Endothelial cell of umbilical vein (primary cell): ENCODE measurements around the gene TNRC6A.

Experiments
- CTCF ChIP-seq, 2 donors: IDR thresholded peaks; 1 replicate in 1 of 2; 2 replicates in 1 of 2; pipeline ENCODE4 v1.5.1; 2011; ENCODE audit warnings: low read length in 2 of 2, mild to moderate bottlenecking in 2 of 2, moderate library complexity in 2 of 2, control low read depth in 1 of 2, inconsistent platforms in 1 of 2, low read depth in 1 of 2; ENCODE audit not compliant: insufficient read depth in 1 of 2; ENCODE audit errors: extremely low read depth in 1 of 2
- POLR2A ChIP-seq: IDR thresholded peaks from 2 replicates; pipeline ENCODE4 v1.6.1; 2012; ENCODE audit warnings: low read depth, mild to moderate bottlenecking, control low read depth, low read length

- TF ChIP-seq CTCF (IDR thresholded peaks at IDR 0.05; ENCODE audit: extremely low read depth in 1 of 2, insufficient read depth in 1 of 2, low read depth in 1 of 2, low read length in 2 of 2), result no peak
- TF ChIP-seq POLR2A, result no peak
Measured at GRCh38 chr16:24771132-24771778, 41.8 kb downstream of the TNRC6A start.
